NCI-H526 (cell line): Measurements from ENCODE around the gene TUBA1A.
A peak's percentile ranks its signal among the peaks of the same experiment; 100 is the strongest.
"Not testable (repeated sequence)": the region's sequence is repeated elsewhere in the genome, so short reads cannot be mapped to it uniquely, and the experiment has no call there.

Source experiments
- DNase-seq, 2 experiments: peaks; one replicate each; lab custom pipeline; 2025; lab: John Stamatoyannopoulos, UW

TUBA1A gene

GRCh38 chr12:49201595-49202295 lies 12.9 kb upstream of the TUBA1A start:
- DNase-seq = peak; percentile 32 to 57

- DNase-seq = peak; percentile 82 to 86
These were observed 12.2 kb upstream of the TUBA1A start for GRCh38 chr12:49200919-49201594.

- DNase-seq = peak; percentile 84 to 91
These were observed 9.7 kb upstream of the TUBA1A start for GRCh38 chr12:49198431-49199155.

- DNase-seq = no peak
These were observed 8.4 kb upstream of the TUBA1A start for GRCh38 chr12:49197256-49197655.

GRCh38 chr12:49195736-49196135 lies 6.9 kb upstream of the TUBA1A start:
- DNase-seq = no peak

- not testable (repeated sequence) for DNase-seq
These were observed 4.9 kb upstream of the TUBA1A start for GRCh38 chr12:49193746-49194145.

- not testable (repeated sequence) for DNase-seq
These were observed 2.6 kb upstream of the TUBA1A start for GRCh38 chr12:49191498-49191897.

GRCh38 chr12:49190974-49191373 lies 2.1 kb upstream of the TUBA1A start:
- DNase-seq = peak; percentile 7 to 39

GRCh38 chr12:49189731-49190716 lies 1.1 kb upstream of the TUBA1A start:
- peak; percentile 59 to 82 for DNase-seq

GRCh38 chr12:49188201-49188915 lies 522 bp downstream of the TUBA1A start:
- DNase-seq = peak; percentile 42 to 76

GRCh38 chr12:49187184-49187583 lies 1.7 kb downstream of the TUBA1A start:
- peak; percentile 47 to 61 for DNase-seq

GRCh38 chr12:49186307-49186706 lies 2.6 kb downstream of the TUBA1A start:
- not testable (repeated sequence) for DNase-seq

GRCh38 chr12:49184697-49185096 lies 4.2 kb downstream of the TUBA1A start:
- DNase-seq = not testable (repeated sequence)

- not testable (repeated sequence) for DNase-seq
These were observed 5.5 kb downstream of the TUBA1A start for GRCh38 chr12:49183214-49183950.

- DNase-seq = no peak
These were observed 14.7 kb downstream of the TUBA1A start for GRCh38 chr12:49174218-49174617.

- DNase-seq = no peak
These were observed 18.0 kb downstream of the TUBA1A start for GRCh38 chr12:49170924-49171323.

- DNase-seq = no peak
These were observed 23.8 kb downstream of the TUBA1A start for GRCh38 chr12:49165114-49165513.

- DNase-seq = not testable (repeated sequence)
These were observed 27.0 kb downstream of the TUBA1A start for GRCh38 chr12:49161901-49162300.

- DNase-seq = peak in 1 of 2 experiments; percentile 47
These were observed 27.6 kb downstream of the TUBA1A start for GRCh38 chr12:49161092-49161795.
